Testis (tissue), 2 donors: ENCODE measurements around the gene NFATC2IP.

Experiments used
- POLR2A ChIP-seq: fragments of 450-650 bp; IDR thresholded peaks from one replicate; pipeline ENCODE4 v1.6.1; 2017; ENCODE audit warnings: antibody characterized with exemption, mild to moderate bottlenecking, moderate library complexity
- TF ChIP-seq, protein P1 (sequence below), 3 experiments: fragments of 450-650 bp in 2 of 3; fragments of 200-600 bp in 1 of 3; sonication (generic) in 1 of 3; IDR thresholded peaks; one replicate each; pipeline ENCODE4 v1.5.1; 2016 to 2019; ENCODE audit warnings: antibody characterized with exemption in 3 of 3, mild to moderate bottlenecking in 2 of 3, moderate library complexity in 1 of 3

DNA sequence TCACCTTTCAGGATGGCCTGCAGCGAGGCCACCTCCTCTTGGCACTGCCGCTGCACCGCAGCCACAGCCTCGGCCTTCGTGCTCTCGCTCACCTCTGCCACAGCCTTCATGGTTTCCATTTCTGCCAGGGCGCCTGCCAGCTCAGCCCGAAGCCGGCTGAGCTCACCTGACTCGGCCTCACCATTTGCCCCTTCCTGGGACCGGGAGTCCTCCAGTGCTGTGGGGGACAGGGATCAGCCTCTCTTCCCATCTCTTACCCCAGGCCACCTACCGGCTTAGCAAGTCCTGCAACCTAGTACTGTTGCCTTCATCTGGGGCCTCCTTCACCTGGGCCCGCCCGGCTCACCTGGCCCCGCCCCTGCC, 26.4 kb upstream of the NFATC2IP start:
- TF ChIP-seq, protein P1, sequence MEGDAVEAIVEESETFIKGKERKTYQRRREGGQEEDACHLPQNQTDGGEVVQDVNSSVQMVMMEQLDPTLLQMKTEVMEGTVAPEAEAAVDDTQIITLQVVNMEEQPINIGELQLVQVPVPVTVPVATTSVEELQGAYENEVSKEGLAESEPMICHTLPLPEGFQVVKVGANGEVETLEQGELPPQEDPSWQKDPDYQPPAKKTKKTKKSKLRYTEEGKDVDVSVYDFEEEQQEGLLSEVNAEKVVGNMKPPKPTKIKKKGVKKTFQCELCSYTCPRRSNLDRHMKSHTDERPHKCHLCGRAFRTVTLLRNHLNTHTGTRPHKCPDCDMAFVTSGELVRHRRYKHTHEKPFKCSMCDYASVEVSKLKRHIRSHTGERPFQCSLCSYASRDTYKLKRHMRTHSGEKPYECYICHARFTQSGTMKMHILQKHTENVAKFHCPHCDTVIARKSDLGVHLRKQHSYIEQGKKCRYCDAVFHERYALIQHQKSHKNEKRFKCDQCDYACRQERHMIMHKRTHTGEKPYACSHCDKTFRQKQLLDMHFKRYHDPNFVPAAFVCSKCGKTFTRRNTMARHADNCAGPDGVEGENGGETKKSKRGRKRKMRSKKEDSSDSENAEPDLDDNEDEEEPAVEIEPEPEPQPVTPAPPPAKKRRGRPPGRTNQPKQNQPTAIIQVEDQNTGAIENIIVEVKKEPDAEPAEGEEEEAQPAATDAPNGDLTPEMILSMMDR (IDR thresholded peaks at IDR 0.05): no peak
- no peak for TF ChIP-seq POLR2A
